KBM-7 (cell line): Measurements from ENCODE around the gene DARS2.
"Not testable (repeated sequence)": the region's sequence is repeated elsewhere in the genome, so short reads cannot be mapped to it uniquely, and the experiment has no call there.

Source experiments
- DNase-seq: peaks from one replicate; pipeline ENCODE4 v3.0.0-alpha.2; 2015
- in situ Hi-C: fragments of 300-500 bp; cut with MboI; formaldehyde crosslinking; loops from 2 replicates; pipeline ENCODE4 v1.14.3; 2020; ENCODE audit warnings: low sequenced_read_pairs, low pct_unique_long_range_greater_than_20kb, mixed read lengths

Gene DARS2

GRCh38 chr1:173859547-173859946 lies 35.1 kb downstream of the DARS2 start:
- DNase-seq, in situ Hi-C loops: not testable (repeated sequence)

- DNase-seq = no peak
- in situ Hi-C loops = no loop called here
Observed at GRCh38 chr1:173860065-173860464, 35.6 kb downstream of the DARS2 start.

GRCh38 chr1:173861731-173862145 lies 37.3 kb downstream of the DARS2 start:
- in situ Hi-C loops = no loop called here
- DNase-seq = peak; percentile 56

- in situ Hi-C loops = not testable (repeated sequence)
- DNase-seq = peak; percentile 46
Observed at GRCh38 chr1:173862146-173862768, 37.8 kb downstream of the DARS2 start.

- in situ Hi-C loops = no loop called here
- no peak for DNase-seq
Observed at GRCh38 chr1:173862769-173863223, 38.3 kb downstream of the DARS2 start.

- no peak for DNase-seq
- in situ Hi-C loops = no loop called here
Observed at GRCh38 chr1:173863224-173864161, 39.0 kb downstream of the DARS2 start.

- in situ Hi-C loops = no loop called here
- DNase-seq = no peak
Observed at GRCh38 chr1:173864179-173864867, 39.9 kb downstream of the DARS2 start.

GRCh38 chr1:173865468-173866164 lies 41.1 kb downstream of the DARS2 start:
- DNase-seq = no peak
- in situ Hi-C loops = no loop called here

- peak; percentile 24 for DNase-seq
- in situ Hi-C loops = no loop called here
Observed at GRCh38 chr1:173866413-173867115, 42.1 kb downstream of the DARS2 start.

- in situ Hi-C loops = no loop called here
- no peak for DNase-seq
Observed at GRCh38 chr1:173867141-173867752, 42.8 kb downstream of the DARS2 start.

- in situ Hi-C loops = no loop called here
Observed at GRCh38 chr1:173867753-173868265, 43.3 kb downstream of the DARS2 start, which contains the start of gene GAS5. Gene GAS5 (minus strand): TSS chr1:173867989.

GRCh38 chr1:173868266-173869020 lies 44.0 kb downstream of the DARS2 start, which contains the start of gene ZBTB37:
Gene ZBTB37 (plus strand): TSS chr1:173868380. CDS start chr1:173870226, 1,846 bp downstream.
- in situ Hi-C loops = no loop called here
- peak; percentile 85 for DNase-seq

More at GRCh38 chr1:173867753-173868265, 43.3 kb downstream of the DARS2 start, which contains the start of gene GAS5:
- DNase-seq = peak; percentile 99

- no peak for DNase-seq
- in situ Hi-C loops = no loop called here
Observed at GRCh38 chr1:173869021-173869359, 44.5 kb downstream of the DARS2 start.

GRCh38 chr1:173870252-173871075 lies 46.0 kb downstream of the DARS2 start:
- in situ Hi-C loops = no loop called here

GRCh38 chr1:173871091-173871490 lies 46.6 kb downstream of the DARS2 start:
- peak; percentile 26 for DNase-seq
- in situ Hi-C loops = no loop called here

More at GRCh38 chr1:173870252-173871075, 46.0 kb downstream of the DARS2 start:
- DNase-seq = peak; percentile 83

- peak; percentile 22 for DNase-seq
- in situ Hi-C loops = no loop called here
Observed at GRCh38 chr1:173871500-173871899, 47.0 kb downstream of the DARS2 start.
